ENCODE data around the gene MB21D2.
"Not testable (repeated sequence)": the region's sequence is repeated elsewhere in the genome, so short reads cannot be mapped to it uniquely, and the experiment has no call there.

MB21D2 gene

DNA sequence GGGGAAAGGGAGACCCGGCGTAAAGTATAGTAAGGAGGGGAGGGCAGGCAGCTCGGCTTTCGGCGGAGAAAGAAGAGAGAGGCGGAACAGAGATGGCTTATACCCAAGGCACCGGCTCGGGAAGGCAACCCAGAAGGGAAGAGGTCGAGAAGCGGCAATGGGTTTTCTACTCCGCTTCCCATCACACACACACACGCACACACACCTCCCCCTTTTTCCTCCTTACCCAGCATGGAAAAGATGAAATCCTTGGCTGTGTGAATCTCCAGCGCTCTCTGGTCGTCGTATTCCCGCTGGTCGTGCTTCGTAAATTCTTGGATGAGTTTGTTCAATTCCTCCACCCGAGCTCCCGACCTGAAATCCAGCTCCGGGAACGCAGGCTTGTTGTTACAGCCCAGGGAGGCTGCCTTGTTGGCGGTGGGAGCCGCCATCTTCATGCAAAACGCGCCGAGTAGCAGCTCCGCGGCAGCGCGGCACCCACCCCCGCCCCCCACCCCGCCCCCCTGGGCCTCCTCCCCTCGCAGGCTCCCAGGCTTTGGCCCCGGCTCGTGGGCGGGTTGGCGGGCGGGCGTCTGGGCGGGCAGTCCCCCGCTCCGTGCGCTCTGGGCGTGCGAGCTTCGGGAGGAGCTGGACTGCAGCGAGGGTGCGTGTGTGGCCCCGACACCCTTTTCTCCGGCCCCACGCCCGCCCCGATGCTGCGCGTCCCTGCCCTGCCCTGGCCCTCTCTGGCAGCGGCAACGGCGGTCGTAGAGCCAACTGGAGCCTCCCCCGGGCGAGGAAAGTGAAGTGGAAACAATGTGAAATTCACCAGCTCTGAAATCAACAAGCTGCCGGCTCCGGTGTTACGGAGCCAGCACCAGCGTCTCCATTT is at the start of gene MB21D2:
MB21D2 (minus strand) TSS at position 453 of the 871 bp plus-strand sequence; CDS start at position 437, 16 bp downstream.
- no peak within 1 kb of the TSS for H3K4me3 ChIP-seq
- no peaks in the 10 kb centered on the region for H3K27me3 ChIP-seq
- no peak within 1 kb of the TSS for H3K27ac ChIP-seq
- H4K20me1 ChIP-seq = no peaks in the 10 kb centered on the region
- H3K36me3 ChIP-seq = no peaks in the 10 kb centered on the region
- TF ChIP-seq Cebpa-rat (IDR thresholded peaks at IDR 0.05) = no peak
- no peak within 1 kb of the TSS for H3K9ac ChIP-seq
- H3K4me2 ChIP-seq = no peak within 1 kb of the TSS
- peaks cover 13% of the 10 kb centered on the region for H3K9me3 ChIP-seq
- no peaks in the 10 kb centered on the region for H3K4me1 ChIP-seq

- H3K27me3 ChIP-seq, H3K27ac ChIP-seq, H3K4me3 ChIP-seq, H3K4me1 ChIP-seq, H3K9ac ChIP-seq, H4K20me1 ChIP-seq, H3K36me3 ChIP-seq, H3K4me2 ChIP-seq, H3K9me3 ChIP-seq: not testable (repeated sequence)
Measured at GRCh38 chr3:192964959-192965719, 47.5 kb upstream of the MB21D2 start.

DNA sequence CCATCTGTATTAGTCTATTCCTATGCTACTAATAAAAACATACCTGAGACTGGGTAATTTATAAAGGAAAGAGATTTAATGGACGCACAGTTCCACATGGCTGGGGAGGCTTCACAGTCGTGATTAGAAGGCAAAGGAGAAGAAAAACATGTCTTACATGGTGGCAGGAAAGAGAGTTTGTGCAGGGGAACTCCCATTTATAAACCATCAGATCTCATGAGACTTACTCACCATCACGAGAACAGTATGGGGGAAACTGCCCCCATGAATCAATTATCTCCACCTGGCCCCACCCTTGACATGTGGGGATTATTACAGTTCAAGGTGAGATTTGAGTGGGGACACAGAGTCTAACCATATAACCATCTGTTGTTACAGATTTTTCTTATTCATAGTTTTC is 42.1 kb upstream of the MB21D2 start:
- no peaks in the 10 kb centered on the region for H4K20me1 ChIP-seq
- H3K4me2 ChIP-seq = no peak overlapping the region
- H3K27me3 ChIP-seq = no peaks in the 10 kb centered on the region

DNA sequence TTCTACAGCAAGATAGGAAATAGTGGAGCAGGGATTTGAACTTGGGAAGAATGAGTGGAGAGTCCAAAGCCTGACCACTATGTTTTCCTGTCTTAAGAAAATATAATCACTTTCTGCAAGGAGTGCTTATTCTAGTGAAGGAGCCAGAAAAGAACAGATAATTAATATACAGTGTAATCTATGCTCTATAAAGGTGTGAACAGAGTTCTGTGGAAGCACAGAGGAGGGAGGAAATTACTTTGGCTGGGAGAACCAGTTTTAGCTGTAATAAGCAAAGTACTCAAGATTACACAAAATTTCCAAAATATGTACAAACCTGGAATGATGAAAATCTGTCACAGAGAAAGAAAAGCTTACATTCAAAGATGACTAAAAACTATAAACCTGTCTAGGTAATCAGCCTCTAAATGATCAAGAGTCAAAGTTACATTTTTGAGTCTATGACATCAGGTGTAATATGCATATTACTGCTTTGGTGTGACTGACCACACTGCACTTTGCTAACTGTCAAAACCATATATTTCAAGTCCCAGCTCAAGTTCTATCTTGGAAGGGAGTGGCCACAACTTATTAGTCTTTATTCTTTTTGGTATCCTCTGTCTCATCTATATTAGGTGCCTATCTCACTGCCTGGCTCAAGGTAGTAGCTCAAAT is 40.7 kb upstream of the MB21D2 start:
- Histone ChIP-seq H3K4me3 (no peak overlapping the region), H3K9ac (no peak overlapping the region), H3K27ac (no peak overlapping the region), H3K4me1 (no peaks in the 10 kb centered on the region), H3K36me3 (no peaks in the 10 kb centered on the region), H3K4me2 (no peak overlapping the region), H4K20me1 (no peaks in the 10 kb centered on the region), H3K9me3 (no peaks in the 10 kb centered on the region), H3K27me3 (no peaks in the 10 kb centered on the region)
- TF ChIP-seq Cebpa-rat (IDR thresholded peaks at IDR 0.05) = no peak

More for the DNA sequence above, 42.1 kb upstream of the MB21D2 start:
- no peak overlapping the region for H3K9ac ChIP-seq
- no peak overlapping the region for H3K4me3 ChIP-seq
- no peak overlapping the region for H3K27ac ChIP-seq
- no peak for TF ChIP-seq Cebpa-rat (IDR thresholded peaks at IDR 0.05)
- no peaks in the 10 kb centered on the region for H3K4me1 ChIP-seq
- H3K9me3 ChIP-seq = no peaks in the 10 kb centered on the region
- no peaks in the 10 kb centered on the region for H3K36me3 ChIP-seq

DNA sequence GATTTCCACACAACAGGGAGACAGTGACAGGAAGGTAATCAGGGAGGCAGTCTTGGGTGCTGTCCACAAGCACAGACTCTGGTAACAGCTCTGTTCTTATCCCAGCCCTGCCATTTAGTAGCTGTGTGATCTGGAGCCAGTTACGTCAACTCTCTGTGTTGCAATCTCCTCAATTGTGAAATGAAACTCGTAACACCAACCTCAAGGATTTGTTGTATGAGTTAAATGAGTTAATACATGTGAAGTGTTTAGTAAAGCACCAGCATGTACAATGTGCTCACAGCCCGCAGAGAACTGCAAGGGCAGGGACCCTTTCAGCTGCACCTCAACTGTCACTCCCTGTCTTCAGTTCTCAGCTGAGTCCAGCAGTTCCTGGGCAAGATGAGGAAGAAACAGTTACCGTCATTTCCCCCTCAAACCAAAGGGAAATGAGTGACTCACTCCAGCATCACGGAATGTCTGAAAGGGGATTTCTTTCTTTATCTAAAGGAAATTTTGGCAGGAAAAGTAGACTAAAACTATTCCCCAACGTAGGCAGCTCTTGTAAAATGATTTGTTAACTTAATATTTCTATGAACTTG is 39.9 kb upstream of the MB21D2 start:
- no peak overlapping the region for H3K27ac ChIP-seq
- H3K36me3 ChIP-seq = no peaks in the 10 kb centered on the region
- H3K9ac ChIP-seq = no peak overlapping the region
- no peaks in the 10 kb centered on the region for H3K9me3 ChIP-seq
- H3K4me1 ChIP-seq = no peaks in the 10 kb centered on the region
- no peak overlapping the region for H3K4me3 ChIP-seq
- no peaks in the 10 kb centered on the region for H3K27me3 ChIP-seq
- no peaks in the 10 kb centered on the region for H4K20me1 ChIP-seq
- no peak overlapping the region for H3K4me2 ChIP-seq
- TF ChIP-seq Cebpa-rat (IDR thresholded peaks at IDR 0.05) = 0 out of 2 replicates have a peak, but pooled peaks have one; percentile 8

GRCh38 chr3:192953926-192954325 is 36.3 kb upstream of the MB21D2 start:
- H3K36me3 ChIP-seq = no peaks in the 10 kb centered on the region
- no peak overlapping the region for H3K9ac ChIP-seq
- no peak for TF ChIP-seq Cebpa-rat (IDR thresholded peaks at IDR 0.05)
- no peak overlapping the region for H3K27ac ChIP-seq
- H3K9me3 ChIP-seq = no peaks in the 10 kb centered on the region
- no peaks in the 10 kb centered on the region for H3K4me1 ChIP-seq
- no peaks in the 10 kb centered on the region for H4K20me1 ChIP-seq
- H3K4me2 ChIP-seq = no peak overlapping the region
- no peaks in the 10 kb centered on the region for H3K27me3 ChIP-seq
- no peak overlapping the region for H3K4me3 ChIP-seq

GRCh38 chr3:192947421-192947820 is 29.8 kb upstream of the MB21D2 start:
- TF ChIP-seq Cebpa-rat (IDR thresholded peaks at IDR 0.05) = no peak
- H3K27ac ChIP-seq = no peak overlapping the region
- no peaks in the 10 kb centered on the region for H3K9me3 ChIP-seq
- H3K27me3 ChIP-seq = no peaks in the 10 kb centered on the region
- H3K4me3 ChIP-seq = no peak overlapping the region
- no peaks in the 10 kb centered on the region for H3K36me3 ChIP-seq
- no peaks in the 10 kb centered on the region for H4K20me1 ChIP-seq
- no peaks in the 10 kb centered on the region for H3K4me1 ChIP-seq
- H3K4me2 ChIP-seq = no peak overlapping the region
- no peak overlapping the region for H3K9ac ChIP-seq

DNA sequence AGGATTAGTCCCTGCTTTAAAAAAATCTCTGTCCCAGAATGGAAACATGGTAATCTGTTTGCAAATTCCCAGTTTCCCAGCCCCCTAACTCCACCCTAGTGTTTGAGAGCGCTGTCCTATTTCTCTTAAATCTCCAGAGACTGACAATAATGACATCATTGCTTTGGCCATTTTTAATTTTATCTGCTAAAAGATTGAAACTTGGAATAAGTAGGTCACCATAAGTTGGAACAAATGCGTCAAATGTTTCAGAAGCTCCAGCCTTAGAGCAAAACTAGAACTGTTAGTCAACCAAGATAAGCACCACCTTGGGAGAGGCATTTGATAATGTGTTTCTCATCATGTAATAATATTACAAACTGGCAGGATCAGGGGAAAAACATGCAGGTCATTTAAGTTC is 25.7 kb upstream of the MB21D2 start:
- no peaks in the 10 kb centered on the region for H4K20me1 ChIP-seq
- H3K27ac ChIP-seq = no peak overlapping the region
- no peaks in the 10 kb centered on the region for H3K27me3 ChIP-seq
- no peak overlapping the region for H3K4me2 ChIP-seq
- H3K4me1 ChIP-seq = no peaks in the 10 kb centered on the region
- no peak overlapping the region for H3K9ac ChIP-seq
- TF ChIP-seq Cebpa-rat (IDR thresholded peaks at IDR 0.05) = no peak
- H3K4me3 ChIP-seq = no peak overlapping the region
- H3K9me3 ChIP-seq = no peaks in the 10 kb centered on the region
- H3K36me3 ChIP-seq = no peaks in the 10 kb centered on the region

- Histone ChIP-seq H3K9me3 (no peaks in the 10 kb centered on the region), H3K4me3 (no peak overlapping the region), H3K4me1 (no peaks in the 10 kb centered on the region), H3K9ac (no peak overlapping the region), H3K36me3 (no peaks in the 10 kb centered on the region), H4K20me1 (no peaks in the 10 kb centered on the region), H3K27me3 (no peaks in the 10 kb centered on the region), H3K4me2 (no peak overlapping the region), H3K27ac (no peak overlapping the region)
- no peak for TF ChIP-seq Cebpa-rat (IDR thresholded peaks at IDR 0.05)
Measured at GRCh38 chr3:192942625-192943024, 25.0 kb upstream of the MB21D2 start.

Data from BLaER1 (cell line).